Common myeloid progenitor, CD34-positive (primary cell): ENCODE results near the gene CBX7.

Source experiments
- CTCF ChIA-PET: fragments of 350-600 bp; sonication (Branson Sonifier 250); formaldehyde crosslinking; loops from one replicate; lab custom pipeline; 2021; ENCODE audit warnings: antibody characterized with exemption; lab: Charles Lee
- POLR2A ChIA-PET: fragments of 350-600 bp; sonication (Branson Sonifier 250); formaldehyde crosslinking; loops from one replicate; lab custom pipeline; 2021; ENCODE audit warnings: antibody characterized with exemption; lab: Charles Lee
- DNase-seq, 3 donors: peaks; one replicate each; pipeline versions ENCODE4 v3.0.0 to v3.0.0-alpha.2; 2013
- H3K27ac ChIP-seq, 2 experiments: 1 replicate in 1 of 2; 2 replicates in 1 of 2; pipeline ENCODE4 v1.7.0; 2013; ENCODE audit warnings: inconsistent platforms in 2 of 2, low read length in 2 of 2, mild to moderate bottlenecking in 2 of 2, low read depth in 1 of 2, moderate library complexity in 1 of 2; ENCODE audit not compliant: severe bottlenecking in 2 of 2, insufficient read depth in 1 of 2, poor library complexity in 1 of 2
- H3K27me3 ChIP-seq, 5 experiments: replicated peaks in 2 of 5; 1 replicate in 3 of 5; 2 replicates in 2 of 5; pipeline versions ENCODE4 v1.6.1 to v1.7.0; 2013; ENCODE audit warnings: low read length in 4 of 5, mild to moderate bottlenecking in 2 of 5, moderate library complexity in 2 of 5, inconsistent platforms in 1 of 5; ENCODE audit not compliant: insufficient read depth in 5 of 5, control insufficient read depth in 4 of 5
- H3K36me3 ChIP-seq, 4 experiments: 1 replicate in 2 of 4; 2 replicates in 2 of 4; pipeline versions ENCODE4 v1.6.1 to v1.7.0; 2013; ENCODE audit warnings: low read length in 3 of 4, control low read depth in 1 of 4, mild to moderate bottlenecking in 1 of 4; ENCODE audit not compliant: control insufficient read depth in 4 of 4, insufficient read depth in 4 of 4
- H3K4me1 ChIP-seq, 4 experiments: 1 replicate in 3 of 4; 2 replicates in 1 of 4; pipeline versions ENCODE4 v1.6.1 to v1.7.1; 2013; ENCODE audit warnings: low read length in 3 of 4, mild to moderate bottlenecking in 3 of 4, control low read depth in 1 of 4, inconsistent platforms in 1 of 4, moderate library complexity in 1 of 4; ENCODE audit not compliant: control insufficient read depth in 4 of 4, insufficient read depth in 4 of 4; ENCODE audit errors: control extremely low read depth in 1 of 4
- H3K4me3 ChIP-seq, 7 experiments: 1 replicate in 4 of 7; 2 replicates in 3 of 7; pipeline versions ENCODE4 v1.5.1 to v1.7.0; 2013; ENCODE audit warnings: mild to moderate bottlenecking in 7 of 7, low read length in 6 of 7, moderate library complexity in 6 of 7, inconsistent platforms in 2 of 7, low read depth in 2 of 7, control low read depth in 1 of 7; ENCODE audit not compliant: insufficient read depth in 4 of 7, control insufficient read depth in 1 of 7; ENCODE audit errors: extremely low read depth in 1 of 7
- H3K9me3 ChIP-seq, 5 experiments: 1 replicate in 4 of 5; 2 replicates in 1 of 5; pipeline versions ENCODE4 v1.6.1 to v1.7.1; 2013; ENCODE audit warnings: low read length in 4 of 5, mild to moderate bottlenecking in 2 of 5, inconsistent platforms in 1 of 5, low read depth in 1 of 5, moderate library complexity in 1 of 5; ENCODE audit not compliant: control insufficient read depth in 4 of 5, insufficient read depth in 2 of 5; ENCODE audit errors: control extremely low read depth in 1 of 5
- WGBS: methylation state at CpG from one replicate; pipeline ENCODE4 v1.1.5; 2013; ENCODE audit not compliant: insufficient coverage; 5-methylcytosine and 5-hydroxymethylcytosine counted together

The CBX7 gene

DNA sequence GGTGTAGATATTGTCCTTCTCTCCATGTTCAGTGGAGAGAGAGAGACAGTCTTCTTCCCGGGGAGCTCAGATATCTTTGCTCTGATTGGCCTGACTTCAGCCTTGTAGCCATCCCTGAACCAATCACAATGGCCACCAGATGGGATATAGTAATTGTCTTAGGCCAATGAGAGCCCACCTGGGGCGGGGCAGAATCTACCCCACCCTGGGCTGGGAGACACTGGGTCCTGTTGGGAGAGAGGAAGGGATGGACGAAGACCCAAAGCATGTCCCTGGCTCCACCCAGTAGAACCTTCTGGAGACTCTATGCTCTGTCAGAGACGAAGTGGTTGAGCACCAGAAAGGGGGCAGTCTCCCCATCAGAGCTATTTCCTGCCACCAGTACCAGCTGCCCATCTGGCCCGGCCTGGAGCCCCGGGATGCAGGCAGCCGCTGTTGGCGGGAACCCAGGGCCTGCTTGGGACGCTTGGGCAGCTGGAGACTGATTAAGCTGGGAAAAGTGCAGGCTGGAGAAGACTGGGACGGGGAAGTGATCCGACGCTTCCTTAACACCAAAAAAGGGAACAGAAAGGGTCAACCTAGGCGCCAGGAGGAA is 31.6 kb upstream of the CBX7 start:
- ChIA-PET POLR2A (no interaction called here), CTCF (interaction anchor here (1.0 to 1.5 kb wide), 2 partner anchors 9 to 13 kb away, joined by 3 read pairs; no protein-coding TSS in a partner anchor)
- H3K36me3 ChIP-seq = no peaks in the 10 kb centered on the region
- 66% methylated on average over 7 of the region's 13 CpGs for WGBS
- DNase-seq = no peak
- no peak overlapping the region for H3K4me3 ChIP-seq
- peaks cover 0 to 34% (median 11%) of the 10 kb centered on the region in 5 experiments for H3K27me3 ChIP-seq
- H3K27ac ChIP-seq = no peak overlapping the region
- H3K4me1 ChIP-seq = no peaks in the 10 kb centered on the region
- peaks cover 0 to 13% (median 7%) of the 10 kb centered on the region in 5 experiments for H3K9me3 ChIP-seq

DNA sequence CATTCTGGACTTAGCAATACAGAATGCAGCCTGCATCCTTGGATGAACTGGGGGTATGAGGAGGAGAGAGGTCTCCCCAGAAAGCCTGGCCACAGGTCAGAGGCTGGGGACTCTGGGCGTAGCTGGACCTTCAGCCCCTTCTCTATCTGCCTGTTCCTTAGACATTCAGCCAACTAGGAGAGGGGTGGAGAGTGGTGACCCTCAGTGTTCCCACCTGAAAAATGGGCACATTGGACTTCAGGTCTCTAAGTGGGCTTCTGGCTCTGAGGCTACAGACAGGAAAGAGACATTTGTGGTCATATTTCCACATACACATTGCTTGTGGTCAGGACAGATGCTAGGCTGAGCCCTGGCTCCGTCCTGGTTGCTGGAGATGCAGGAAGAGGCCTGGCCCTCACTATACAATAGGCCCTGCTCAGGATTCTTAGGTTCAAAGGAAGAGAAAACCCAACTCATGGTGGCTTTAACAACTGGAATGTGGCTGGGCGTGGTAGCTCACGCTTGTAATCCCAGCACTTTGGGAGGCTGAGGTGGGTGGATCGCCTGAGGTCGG is 30.1 kb upstream of the CBX7 start:
- 71% methylated on average over 2 of the region's 6 CpGs for WGBS
- H3K27ac ChIP-seq = no peak overlapping the region
- ChIA-PET CTCF (interaction anchor here (0.6 to 1.2 kb wide), 4 partner anchors 11 to 137 kb away, joined by 3 to 4 read pairs (median 3); partner anchors contain the start of gene RPL3), POLR2A (no interaction called here)
- no peak overlapping the region for H3K4me3 ChIP-seq
- H3K36me3 ChIP-seq = no peaks in the 10 kb centered on the region
- H3K27me3 ChIP-seq = peaks cover 0 to 34% (median 12%) of the 10 kb centered on the region in 5 experiments
- peaks cover 0 to 13% (median 7%) of the 10 kb centered on the region in 5 experiments for H3K9me3 ChIP-seq
- peak in 2 of 3 donors; percentile 36 to 40 for DNase-seq
- no peaks in the 10 kb centered on the region for H3K4me1 ChIP-seq

DNA sequence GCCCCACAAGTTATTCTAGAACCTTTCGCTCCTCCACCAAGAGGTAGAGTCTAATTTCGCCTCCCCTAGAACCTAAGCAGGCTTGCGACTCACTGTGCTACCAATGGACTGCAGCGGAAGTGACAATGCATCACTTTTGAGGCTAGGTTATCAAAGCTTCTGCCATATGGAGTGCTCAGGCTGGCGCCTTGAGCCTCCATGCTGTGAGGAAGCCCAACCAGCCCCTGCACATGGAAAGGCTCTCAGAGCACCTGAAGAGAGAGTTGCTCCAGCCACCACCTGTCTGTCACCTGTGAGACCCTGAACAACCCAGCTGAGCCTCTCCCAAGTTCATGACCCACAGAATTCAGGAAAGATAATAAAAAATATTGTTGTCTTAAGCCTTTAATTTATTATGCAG is 29.3 kb upstream of the CBX7 start:
- H3K9me3 ChIP-seq = peaks cover 0 to 12% (median 7%) of the 10 kb centered on the region in 5 experiments
- ChIA-PET POLR2A (no interaction called here), CTCF (interaction anchor here (0.6 to 1.0 kb wide), 2 partner anchors 11 to 138 kb away, joined by 3 read pairs; partner anchors contain the start of gene RPL3)
- H3K4me3 ChIP-seq = no peak overlapping the region
- WGBS = 77% methylated on average over 5 of the region's 5 CpGs
- H3K4me1 ChIP-seq = no peaks in the 10 kb centered on the region
- no peak overlapping the region for H3K27ac ChIP-seq
- H3K27me3 ChIP-seq = peaks cover 0 to 30% (median 12%) of the 10 kb centered on the region in 5 experiments
- no peaks in the 10 kb centered on the region for H3K36me3 ChIP-seq
- no peak for DNase-seq

DNA sequence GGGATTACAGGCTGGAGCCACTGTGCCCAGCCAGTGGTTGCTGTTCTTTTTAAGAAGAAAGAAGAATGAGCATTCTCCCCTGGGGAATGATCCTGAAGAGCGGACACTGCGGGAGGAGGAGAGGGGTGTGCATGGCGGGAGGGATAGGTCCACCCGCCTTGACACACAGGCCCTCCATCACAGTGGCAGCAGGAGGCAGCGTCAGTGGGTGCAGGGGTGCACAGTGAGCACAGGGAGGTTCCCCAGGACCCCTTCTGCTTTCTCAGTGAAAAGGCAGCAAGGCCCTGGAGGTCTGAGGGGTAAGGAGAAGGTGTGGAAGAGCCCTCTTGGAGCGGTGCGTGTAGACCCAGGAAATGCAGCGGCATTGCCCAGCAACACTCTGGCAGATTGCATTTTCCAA is 28.9 kb upstream of the CBX7 start:
- POLR2A ChIA-PET = no interaction called here
- 96% methylated on average over 3 of the region's 8 CpGs for WGBS
- Histone ChIP-seq H3K36me3 (no peaks in the 10 kb centered on the region), H3K9me3 (peaks cover 0 to 8% (median 7%) of the 10 kb centered on the region in 5 experiments), H3K4me3 (no peak overlapping the region), H3K27me3 (peaks cover 0 to 30% (median 10%) of the 10 kb centered on the region in 5 experiments), H3K4me1 (no peaks in the 10 kb centered on the region), H3K27ac (no peak overlapping the region)
- CTCF ChIA-PET = interaction anchor here (1.0 kb wide), 1 partner anchor 138 kb away, joined by 3 read pairs; the partner anchor contains the start of gene RPL3
- DNase-seq = no peak

DNA sequence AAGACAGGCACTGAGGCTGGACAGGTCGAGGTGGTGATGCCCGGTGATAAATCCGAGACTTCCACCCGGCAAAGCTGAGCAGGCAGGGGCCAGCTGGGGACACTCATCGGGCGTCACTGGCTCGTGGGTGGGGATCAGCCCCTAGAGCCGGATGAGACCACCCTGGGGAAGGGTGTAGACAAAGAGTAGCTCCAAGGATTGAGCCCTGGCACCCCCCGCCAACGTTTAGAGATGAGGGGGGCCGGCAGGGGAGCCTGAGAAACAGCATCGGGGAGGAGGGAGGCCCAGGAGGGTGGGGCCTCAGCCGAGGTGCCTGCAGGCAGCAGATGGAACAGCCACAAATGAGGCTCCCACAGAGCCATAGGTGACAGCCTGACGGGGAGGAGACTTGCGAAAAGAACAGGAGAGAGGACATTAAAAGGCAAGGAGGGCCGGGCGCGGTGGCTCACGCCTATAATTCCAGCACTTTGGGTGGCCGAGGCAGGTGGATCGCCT is 27.4 kb upstream of the CBX7 start:
- Histone ChIP-seq H3K4me1 (peaks cover 0 to 7% (median 4%) of the 10 kb centered on the region in 4 experiments), H3K9me3 (peaks cover 0 to 8% (median 6%) of the 10 kb centered on the region in 5 experiments), H3K4me3 (no peak overlapping the region), H3K36me3 (no peaks in the 10 kb centered on the region), H3K27ac (no peak overlapping the region), H3K27me3 (peaks cover 0 to 20% (median 5%) of the 10 kb centered on the region in 5 experiments)
- ChIA-PET CTCF (interaction anchor here (0.8 to 1.7 kb wide), 6 partner anchors 9 to 136 kb away, joined by 3 to 5 read pairs (median 3); no protein-coding TSS in a partner anchor), POLR2A (no interaction called here)
- no peak for DNase-seq
- 85% methylated on average over 19 of the region's 21 CpGs for WGBS

DNA sequence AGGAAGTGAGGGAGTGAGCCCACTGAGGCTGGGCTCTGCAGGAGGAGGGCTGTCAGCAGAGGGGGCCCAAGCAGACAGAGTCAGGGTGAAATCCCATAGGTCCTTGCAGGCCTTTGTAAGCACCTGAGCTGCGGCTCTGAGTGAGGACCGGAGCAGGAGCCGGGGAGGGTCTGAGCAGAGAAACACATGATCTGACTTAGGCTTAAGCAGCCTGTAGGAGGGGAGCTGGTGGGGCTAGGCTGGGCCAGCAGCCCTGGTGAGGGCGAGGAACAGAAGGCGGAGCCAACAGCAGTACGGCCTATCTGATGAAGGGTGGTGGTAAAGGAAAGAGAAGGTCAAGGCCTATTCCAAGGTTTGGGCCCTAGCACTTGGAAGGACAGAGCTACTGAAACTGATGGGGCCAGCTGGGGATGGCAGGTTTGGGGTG is 26.9 kb upstream of the CBX7 start:
- 94% methylated on average over 6 of the region's 6 CpGs for WGBS
- ChIA-PET CTCF (interaction anchor here (0.7 to 1.7 kb wide), 6 partner anchors 8 to 136 kb away, joined by 3 to 5 read pairs (median 4); no protein-coding TSS in a partner anchor), POLR2A (no interaction called here)
- no peak overlapping the region for H3K27ac ChIP-seq
- no peak for DNase-seq
- H3K9me3 ChIP-seq = peaks cover 0 to 8% (median 6%) of the 10 kb centered on the region in 5 experiments
- H3K36me3 ChIP-seq = no peaks in the 10 kb centered on the region
- peaks cover 0 to 17% (median 3%) of the 10 kb centered on the region in 5 experiments for H3K27me3 ChIP-seq
- H3K4me3 ChIP-seq = no peak overlapping the region
- peaks cover 0 to 11% (median 8%) of the 10 kb centered on the region in 4 experiments for H3K4me1 ChIP-seq
